ENCODE results near the gene OSBPL5.

The OSBPL5 gene

DNA sequence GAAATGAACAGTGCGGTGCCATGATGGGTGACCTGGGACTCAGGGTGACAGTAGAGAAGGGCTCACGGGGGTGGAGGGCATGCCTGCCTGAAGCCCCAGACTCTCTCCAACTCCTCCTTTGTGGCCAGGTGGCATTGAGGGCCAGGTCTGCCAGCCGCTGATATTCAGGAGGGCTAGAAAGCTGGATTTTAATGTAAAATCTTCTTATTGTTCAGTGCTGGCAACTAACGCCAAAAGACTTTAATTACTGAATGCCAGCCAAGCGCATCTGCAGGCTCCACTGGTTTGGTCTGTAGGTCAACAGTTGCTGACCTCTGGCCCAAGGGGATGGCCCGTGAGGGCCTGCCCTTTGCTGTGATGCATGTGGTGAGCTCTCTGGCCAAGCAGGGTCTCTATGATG, 43.2 kb upstream of the OSBPL5 start:
- Histone ChIP-seq H3K27ac (ENCODE audit: extremely low read depth, low read depth, low read length) (no peak overlapping the region), H3K4me3 (ENCODE audit: low read depth, low read length) (no peak overlapping the region), H3K4me1 (ENCODE audit: control insufficient read depth, insufficient read depth, low read length) (no peaks in the 10 kb centered on the region), H3K9me3 (ENCODE audit: control insufficient read depth, insufficient read depth, low read depth, low read length) (no peaks in the 10 kb centered on the region), H3K36me3 (ENCODE audit: control insufficient read depth in 2 of 2, insufficient read depth in 1 of 2, low read length in 2 of 2) (no peaks in the 10 kb centered on the region)
- TF ChIP-seq ZNF366 (tag by site-specific recombination; conservative IDR thresholded peaks at IDR 0.05) (no peak), ZNF600 (tag by site-specific recombination; IDR thresholded peaks at IDR 0.05) (no peak), KLF17 (tag by site-specific recombination; IDR thresholded peaks at IDR 0.05) (no peak), ZNF629 (tag by site-specific recombination; IDR thresholded peaks at IDR 0.05) (no peak)
- TF ChIP-seq, protein P1, sequence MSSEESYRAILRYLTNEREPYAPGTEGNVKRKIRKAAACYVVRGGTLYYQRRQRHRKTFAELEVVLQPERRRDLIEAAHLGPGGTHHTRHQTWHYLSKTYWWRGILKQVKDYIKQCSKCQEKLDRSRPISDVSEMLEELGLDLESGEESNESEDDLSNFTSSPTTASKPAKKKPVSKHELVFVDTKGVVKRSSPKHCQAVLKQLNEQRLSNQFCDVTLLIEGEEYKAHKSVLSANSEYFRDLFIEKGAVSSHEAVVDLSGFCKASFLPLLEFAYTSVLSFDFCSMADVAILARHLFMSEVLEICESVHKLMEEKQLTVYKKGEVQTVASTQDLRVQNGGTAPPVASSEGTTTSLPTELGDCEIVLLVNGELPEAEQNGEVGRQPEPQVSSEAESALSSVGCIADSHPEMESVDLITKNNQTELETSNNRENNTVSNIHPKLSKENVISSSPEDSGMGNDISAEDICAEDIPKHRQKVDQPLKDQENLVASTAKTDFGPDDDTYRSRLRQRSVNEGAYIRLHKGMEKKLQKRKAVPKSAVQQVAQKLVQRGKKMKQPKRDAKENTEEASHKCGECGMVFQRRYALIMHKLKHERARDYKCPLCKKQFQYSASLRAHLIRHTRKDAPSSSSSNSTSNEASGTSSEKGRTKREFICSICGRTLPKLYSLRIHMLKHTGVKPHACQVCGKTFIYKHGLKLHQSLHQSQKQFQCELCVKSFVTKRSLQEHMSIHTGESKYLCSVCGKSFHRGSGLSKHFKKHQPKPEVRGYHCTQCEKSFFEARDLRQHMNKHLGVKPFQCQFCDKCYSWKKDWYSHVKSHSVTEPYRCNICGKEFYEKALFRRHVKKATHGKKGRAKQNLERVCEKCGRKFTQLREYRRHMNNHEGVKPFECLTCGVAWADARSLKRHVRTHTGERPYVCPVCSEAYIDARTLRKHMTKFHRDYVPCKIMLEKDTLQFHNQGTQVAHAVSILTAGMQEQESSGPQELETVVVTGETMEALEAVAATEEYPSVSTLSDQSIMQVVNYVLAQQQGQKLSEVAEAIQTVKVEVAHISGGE (tag by site-specific recombination; conservative IDR thresholded peaks at IDR 0.05; ENCODE audit: low read depth): no peak
- ChIA-PET CTCF (interaction anchor here (1.0 to 1.6 kb wide), 2 partner anchors 13 to 233 kb away, joined by 3 to 7 read pairs; no protein-coding TSS in a partner anchor), POLR2A (no interaction called here)

GRCh38 chr11:3207526-3208189, 42.5 kb upstream of the OSBPL5 start:
- no peak for TF ChIP-seq SETDB1 (IDR thresholded peaks at IDR 0.05; ENCODE audit: insufficient read length, low read length)
- no peak for TF ChIP-seq ZNF391 (tag by site-specific recombination; IDR thresholded peaks at IDR 0.05; ENCODE audit: borderline replicate concordance, low read depth)
- no peak for TF ChIP-seq ZBTB49 (tag by site-specific recombination; IDR thresholded peaks at IDR 0.05; ENCODE audit: low read depth)
- no peak for TF ChIP-seq TCF7L2 (IDR thresholded peaks at IDR 0.05; ENCODE audit: borderline replicate concordance, low read depth, low read length)
- TF ChIP-seq REST (tag by site-specific recombination; IDR thresholded peaks at IDR 0.05): no peak
- TF ChIP-seq, protein P2, sequence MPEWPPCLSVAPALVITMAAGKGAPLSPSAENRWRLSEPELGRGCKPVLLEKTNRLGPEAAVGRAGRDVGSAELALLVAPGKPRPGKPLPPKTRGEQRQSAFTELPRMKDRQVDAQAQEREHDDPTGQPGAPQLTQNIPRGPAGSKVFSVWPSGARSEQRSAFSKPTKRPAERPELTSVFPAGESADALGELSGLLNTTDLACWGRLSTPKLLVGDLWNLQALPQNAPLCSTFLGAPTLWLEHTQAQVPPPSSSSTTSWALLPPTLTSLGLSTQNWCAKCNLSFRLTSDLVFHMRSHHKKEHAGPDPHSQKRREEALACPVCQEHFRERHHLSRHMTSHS (tag by site-specific recombination; IDR thresholded peaks at IDR 0.05): no peak
- TF ChIP-seq MEIS1 (CRISPR knock-in tag; IDR thresholded peaks at IDR 0.05; ENCODE audit: borderline replicate concordance): no peak
- no peak for TF ChIP-seq ZNF791 (tag by site-specific recombination; IDR thresholded peaks at IDR 0.05)
- TF ChIP-seq ZNF473 (tag by site-specific recombination; IDR thresholded peaks at IDR 0.05): no peak
- no peak for TF ChIP-seq ZNF561 (tag by site-specific recombination; IDR thresholded peaks at IDR 0.05; ENCODE audit: borderline replicate concordance)
- TF ChIP-seq ZNF560 (tag by site-specific recombination; IDR thresholded peaks at IDR 0.05; ENCODE audit: borderline replicate concordance): no peak
- no peak for TF ChIP-seq GFI1B (tag by site-specific recombination; IDR thresholded peaks at IDR 0.05)
- TF ChIP-seq GLI4 (tag by site-specific recombination; IDR thresholded peaks at IDR 0.05): no peak
- TF ChIP-seq ZNF48 (tag by site-specific recombination; IDR thresholded peaks at IDR 0.05): no peak
- ChIA-PET CTCF (interaction anchor here (1.6 kb wide), 1 partner anchor 12 kb away, joined by 7 read pairs; no protein-coding TSS in a partner anchor), POLR2A (no interaction called here)
- Histone ChIP-seq H3K9me3 (ENCODE audit: control insufficient read depth, insufficient read depth, low read depth, low read length) (no peaks in the 10 kb centered on the region), H3K4me1 (ENCODE audit: control insufficient read depth, insufficient read depth, low read length) (no peaks in the 10 kb centered on the region), H3K4me3 (ENCODE audit: low read depth, low read length) (no peak overlapping the region), H3K27ac (ENCODE audit: extremely low read depth, low read depth, low read length) (no peak overlapping the region), H3K36me3 (ENCODE audit: control insufficient read depth in 2 of 2, insufficient read depth in 1 of 2, low read length in 2 of 2) (no peaks in the 10 kb centered on the region)

Data from HEK293 (cell line).